ENCODE results near the gene HIVEP3. TPM values are rescaled to one million over a fixed set of nuclear protein-coding genes. Genes with fewer than 3 reads are reported as not detected.

The HIVEP3 gene
- total and polyA plus RNA-seq, 2 experiments from 2014 or later: 0.57 to 5.9 TPM

DNA sequence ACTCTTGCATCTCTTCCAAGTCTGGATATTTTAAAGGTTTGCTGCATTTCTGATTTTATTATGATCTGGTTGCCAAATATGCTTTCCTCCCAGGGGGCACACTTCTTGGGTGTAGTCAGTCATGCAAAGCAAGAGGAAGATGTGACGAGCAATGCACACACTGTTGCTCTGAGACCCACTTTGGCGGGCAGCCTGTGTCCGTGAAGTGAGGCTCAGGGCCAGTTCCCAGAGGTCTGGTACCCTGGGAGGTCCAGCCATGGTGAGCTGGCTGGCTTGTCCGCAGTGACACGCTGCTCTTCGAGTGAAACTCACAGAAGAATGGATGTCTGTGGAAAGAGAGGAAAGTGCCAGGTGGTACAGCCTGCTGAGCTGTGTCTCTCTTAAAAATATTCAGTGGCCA is 381.5 kb downstream of the HIVEP3 start:
- Histone ChIP-seq H4K20me1 (ENCODE audit: insufficient read depth, poor library complexity, severe bottlenecking) (no peaks in the 10 kb centered on the region), H2AFZ (no peak overlapping the region), H3K4me3 (no peak overlapping the region), H3K27me3 (peaks cover 4% of the 10 kb centered on the region), H3K27ac (no peak overlapping the region), H3K9me3 (ENCODE audit: low read depth) (no peaks in the 10 kb centered on the region), H3K9me2 (replicated peaks; ENCODE audit: insufficient read depth) (no peaks in the 10 kb centered on the region), H3K4me1 (ENCODE audit: insufficient read depth) (peaks cover 10% of the 10 kb centered on the region), H3K36me3 (replicated peaks; ENCODE audit: insufficient read depth, low read depth) (no peaks in the 10 kb centered on the region), H3K4me2 (no peak overlapping the region), H3K79me2 (no peaks in the 10 kb centered on the region)
- no peak for TF ChIP-seq EZH2phosphoT487 (IDR thresholded peaks at IDR 0.05; ENCODE audit: low read depth, severe bottlenecking, unreplicated experiment)
- TF ChIP-seq, protein P1, sequence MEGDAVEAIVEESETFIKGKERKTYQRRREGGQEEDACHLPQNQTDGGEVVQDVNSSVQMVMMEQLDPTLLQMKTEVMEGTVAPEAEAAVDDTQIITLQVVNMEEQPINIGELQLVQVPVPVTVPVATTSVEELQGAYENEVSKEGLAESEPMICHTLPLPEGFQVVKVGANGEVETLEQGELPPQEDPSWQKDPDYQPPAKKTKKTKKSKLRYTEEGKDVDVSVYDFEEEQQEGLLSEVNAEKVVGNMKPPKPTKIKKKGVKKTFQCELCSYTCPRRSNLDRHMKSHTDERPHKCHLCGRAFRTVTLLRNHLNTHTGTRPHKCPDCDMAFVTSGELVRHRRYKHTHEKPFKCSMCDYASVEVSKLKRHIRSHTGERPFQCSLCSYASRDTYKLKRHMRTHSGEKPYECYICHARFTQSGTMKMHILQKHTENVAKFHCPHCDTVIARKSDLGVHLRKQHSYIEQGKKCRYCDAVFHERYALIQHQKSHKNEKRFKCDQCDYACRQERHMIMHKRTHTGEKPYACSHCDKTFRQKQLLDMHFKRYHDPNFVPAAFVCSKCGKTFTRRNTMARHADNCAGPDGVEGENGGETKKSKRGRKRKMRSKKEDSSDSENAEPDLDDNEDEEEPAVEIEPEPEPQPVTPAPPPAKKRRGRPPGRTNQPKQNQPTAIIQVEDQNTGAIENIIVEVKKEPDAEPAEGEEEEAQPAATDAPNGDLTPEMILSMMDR (IDR thresholded peaks at IDR 0.05; ENCODE audit: poor library complexity): no peak
- no peak for TF ChIP-seq EZH2 (IDR thresholded peaks at IDR 0.05; ENCODE audit: borderline replicate concordance)
- WGBS (ENCODE audit: low lambda C conversion rate, missing lambda C conversion rate): 87% methylated on average over 6 of the region's 6 CpGs
- no peak for DNase-seq (ENCODE audit: low spot score)

DNA sequence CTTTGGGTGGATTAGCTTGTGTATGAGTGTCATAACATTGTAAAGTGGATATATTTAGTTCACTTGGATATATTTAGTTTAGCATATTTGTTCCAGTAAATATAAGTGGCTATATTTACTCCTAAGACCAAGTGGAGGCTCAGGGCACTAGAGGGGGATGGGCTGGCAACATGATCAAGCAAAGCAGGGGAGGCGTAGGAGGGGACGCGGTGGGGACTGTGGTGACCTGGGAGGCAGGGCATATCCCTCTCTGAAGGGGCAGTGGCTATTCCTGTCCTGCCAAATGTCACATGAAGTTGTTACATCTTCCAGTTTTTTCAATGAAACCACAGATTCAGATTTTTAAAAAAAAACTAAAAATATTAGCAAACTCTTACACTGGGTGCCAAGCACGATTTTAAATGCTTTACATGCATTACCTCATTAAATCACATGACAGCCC is 382.3 kb downstream of the HIVEP3 start:
- WGBS (ENCODE audit: low lambda C conversion rate, missing lambda C conversion rate): 86% methylated on average over 4 of the region's 4 CpGs
- TF ChIP-seq EZH2 (IDR thresholded peaks at IDR 0.05; ENCODE audit: borderline replicate concordance) (no peak), EZH2phosphoT487 (IDR thresholded peaks at IDR 0.05; ENCODE audit: low read depth, severe bottlenecking, unreplicated experiment) (no peak)
- TF ChIP-seq, protein P1 (IDR thresholded peaks at IDR 0.05; ENCODE audit: poor library complexity): no peak
- H3K4me3 ChIP-seq: no peak overlapping the region
- H3K4me2 ChIP-seq: no peak overlapping the region
- no peaks in the 10 kb centered on the region for H4K20me1 ChIP-seq (ENCODE audit: insufficient read depth, poor library complexity, severe bottlenecking)
- H3K9me3 ChIP-seq (ENCODE audit: low read depth): no peaks in the 10 kb centered on the region
- no peaks in the 10 kb centered on the region for H3K36me3 ChIP-seq (replicated peaks; ENCODE audit: insufficient read depth, low read depth)
- H3K27me3 ChIP-seq: peaks cover 4% of the 10 kb centered on the region
- H3K27ac ChIP-seq: no peak overlapping the region
- no peak overlapping the region for H2AFZ ChIP-seq
- no peaks in the 10 kb centered on the region for H3K79me2 ChIP-seq
- no peak for DNase-seq (ENCODE audit: low spot score)
- H3K4me1 ChIP-seq (ENCODE audit: insufficient read depth): peaks cover 10% of the 10 kb centered on the region
- no peaks in the 10 kb centered on the region for H3K9me2 ChIP-seq (replicated peaks; ENCODE audit: insufficient read depth)

DNA sequence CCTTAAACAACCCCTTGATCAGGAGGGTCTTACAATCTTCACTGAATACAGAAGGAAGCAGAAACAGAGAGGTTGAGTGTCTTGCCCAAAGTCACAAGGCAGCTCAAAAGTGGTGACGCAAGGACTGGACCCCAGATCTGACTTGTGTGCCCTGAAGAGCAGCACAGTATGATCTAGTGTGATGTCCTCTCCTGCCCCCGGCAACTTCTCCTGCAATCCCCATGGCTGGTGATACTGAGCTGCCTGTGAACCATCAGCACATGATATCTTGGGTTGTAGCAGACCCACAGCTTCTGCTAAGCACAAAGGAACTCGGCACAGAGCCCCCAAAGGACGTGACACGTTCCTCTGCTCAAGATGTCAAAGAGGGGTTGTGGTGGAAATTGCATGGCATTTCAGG is 383.0 kb downstream of the HIVEP3 start:
- TF ChIP-seq, protein P1 (IDR thresholded peaks at IDR 0.05; ENCODE audit: poor library complexity): no peak
- TF ChIP-seq EZH2phosphoT487 (IDR thresholded peaks at IDR 0.05; ENCODE audit: low read depth, severe bottlenecking, unreplicated experiment) (no peak), EZH2 (IDR thresholded peaks at IDR 0.05; ENCODE audit: borderline replicate concordance) (no peak)
- Histone ChIP-seq H3K9me2 (replicated peaks; ENCODE audit: insufficient read depth) (no peaks in the 10 kb centered on the region), H4K20me1 (ENCODE audit: insufficient read depth, poor library complexity, severe bottlenecking) (no peaks in the 10 kb centered on the region), H3K4me2 (no peak overlapping the region), H3K79me2 (no peaks in the 10 kb centered on the region), H3K27me3 (peaks cover 4% of the 10 kb centered on the region), H3K9me3 (ENCODE audit: low read depth) (no peaks in the 10 kb centered on the region), H2AFZ (no peak overlapping the region), H3K4me3 (no peak overlapping the region), H3K36me3 (replicated peaks; ENCODE audit: insufficient read depth, low read depth) (no peaks in the 10 kb centered on the region), H3K27ac (no peak overlapping the region), H3K4me1 (ENCODE audit: insufficient read depth) (peaks cover 10% of the 10 kb centered on the region)
- DNase-seq (ENCODE audit: low spot score): no peak
- 89% methylated on average over 5 of the region's 5 CpGs for WGBS (ENCODE audit: low lambda C conversion rate, missing lambda C conversion rate)

DNA sequence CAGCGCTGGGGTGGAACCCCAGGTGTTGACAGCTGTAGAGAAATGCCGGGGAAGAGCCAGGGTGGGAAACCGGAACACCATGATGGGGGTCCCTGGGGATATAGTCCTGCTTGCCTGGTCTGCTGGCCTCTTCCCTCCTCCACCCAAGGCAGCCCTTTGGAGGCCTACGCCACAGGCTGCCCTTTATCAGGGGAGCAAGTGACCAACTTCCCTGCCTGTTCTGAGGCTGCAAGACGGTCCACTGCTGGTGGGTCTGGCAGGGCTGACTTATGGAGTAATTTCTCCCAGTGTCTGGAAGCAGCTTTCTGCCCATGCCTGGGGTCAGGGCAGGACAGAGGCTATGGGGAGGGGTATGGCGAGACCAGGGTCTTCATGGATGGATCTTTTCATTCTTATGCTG is 383.4 kb downstream of the HIVEP3 start:
- Histone ChIP-seq H3K27ac (no peak overlapping the region), H3K79me2 (no peaks in the 10 kb centered on the region), H4K20me1 (ENCODE audit: insufficient read depth, poor library complexity, severe bottlenecking) (no peaks in the 10 kb centered on the region), H3K9me3 (ENCODE audit: low read depth) (no peaks in the 10 kb centered on the region), H3K4me3 (no peak overlapping the region), H3K36me3 (replicated peaks; ENCODE audit: insufficient read depth, low read depth) (no peaks in the 10 kb centered on the region), H2AFZ (no peak overlapping the region), H3K27me3 (peaks cover 4% of the 10 kb centered on the region), H3K4me1 (ENCODE audit: insufficient read depth) (peaks cover 10% of the 10 kb centered on the region), H3K9me2 (replicated peaks; ENCODE audit: insufficient read depth) (no peaks in the 10 kb centered on the region), H3K4me2 (no peak overlapping the region)
- WGBS (ENCODE audit: low lambda C conversion rate, missing lambda C conversion rate): 93% methylated on average over 6 of the region's 6 CpGs
- TF ChIP-seq EZH2phosphoT487 (IDR thresholded peaks at IDR 0.05; ENCODE audit: low read depth, severe bottlenecking, unreplicated experiment): no peak
- TF ChIP-seq, protein P1 (IDR thresholded peaks at IDR 0.05; ENCODE audit: poor library complexity): no peak
- no peak for TF ChIP-seq EZH2 (IDR thresholded peaks at IDR 0.05; ENCODE audit: borderline replicate concordance)
- DNase-seq (ENCODE audit: low spot score): no peak
